RPMI8226 (cell line): ENCODE data around the gene KMT2B.
A peak's percentile ranks its signal among the peaks of the same experiment; 100 is the strongest.

Experiments
- DNase-seq: peaks from one replicate; pipeline ENCODE4 v3.0.0-alpha.2; 2015

The KMT2B gene

GRCh38 chr19:35742121-35742724 is 24.4 kb downstream of the KMT2B start, which contains the start of gene IGFLR1:
TSS of gene IGFLR1 (minus strand) at chr19:35742452. CDS start at chr19:35741180, 1,272 bp downstream.
- peak; percentile 66 for DNase-seq

GRCh38 chr19:35743640-35744429 is 26.0 kb downstream of the KMT2B start:
- DNase-seq: no peak

- DNase-seq: peak; percentile 94
Observed at GRCh38 chr19:35744430-35745327, 26.9 kb downstream of the KMT2B start.

- DNase-seq: peak; percentile 97
Observed at GRCh38 chr19:35745328-35746086, 27.7 kb downstream of the KMT2B start, which contains the start of the genes PSENEN and U2AF1L4. TSS of gene PSENEN (plus strand) at chr19:35745651. CDS start at chr19:35745931, 280 bp downstream. TSS of gene U2AF1L4 (minus strand) at chr19:35745418. CDS start at chr19:35745391, 27 bp downstream.

GRCh38 chr19:35746087-35746462 is 28.3 kb downstream of the KMT2B start:
- DNase-seq: no peak

- DNase-seq: no peak
Observed at GRCh38 chr19:35746531-35746930, 28.7 kb downstream of the KMT2B start.

GRCh38 chr19:35748106-35749020 is 30.6 kb downstream of the KMT2B start, which contains the start of gene LIN37:
TSS of gene LIN37 (plus strand) at chr19:35748576. CDS start at chr19:35748725, 149 bp downstream.
- DNase-seq: peak; percentile 96

- no peak for DNase-seq
Observed at GRCh38 chr19:35750167-35750566, 32.4 kb downstream of the KMT2B start.

- DNase-seq: no peak
Observed at GRCh38 chr19:35751839-35752745, 34.3 kb downstream of the KMT2B start.

GRCh38 chr19:35752746-35753350 is 35.0 kb downstream of the KMT2B start:
- DNase-seq: no peak

GRCh38 chr19:35753634-35754369 is 36.0 kb downstream of the KMT2B start:
- DNase-seq: no peak

GRCh38 chr19:35754370-35755130 is 36.7 kb downstream of the KMT2B start:
- DNase-seq: no peak

GRCh38 chr19:35755131-35755549 is 37.3 kb downstream of the KMT2B start:
- DNase-seq: no peak

- DNase-seq: no peak
Observed at GRCh38 chr19:35755550-35756376, 38.0 kb downstream of the KMT2B start.

GRCh38 chr19:35756377-35757230 is 38.8 kb downstream of the KMT2B start, which contains the start of gene HSPB6:
TSS of gene HSPB6 (minus strand) at chr19:35757029. CDS start at chr19:35757008, 21 bp downstream.
- DNase-seq: no peak

- DNase-seq: no peak
Observed at GRCh38 chr19:35757231-35757748, 39.5 kb downstream of the KMT2B start.
